Keratinocyte (primary cell): ENCODE results near the gene OR2B6.

Experiments used
- EZH2 ChIP-seq: IDR thresholded peaks from one replicate; pipeline ENCODE4 v1.6.1; 2012; ENCODE audit warnings: inconsistent platforms, mild to moderate bottlenecking, low read length, moderate library complexity
- TF ChIP-seq, protein P1 (sequence below), 3 experiments: IDR thresholded peaks in 1 of 3; conservative IDR thresholded peaks in 1 of 3; optimal IDR thresholded peaks in 1 of 3; 2 replicates in 2 of 3; 3 replicates in 1 of 3; pipeline versions ENCODE3 to v1.5.1; 2011; ENCODE audit warnings: low read length in 3 of 3, mild to moderate bottlenecking in 3 of 3, moderate library complexity in 2 of 3, control low read depth in 1 of 3, inconsistent platforms in 1 of 3; ENCODE audit not compliant: insufficient read depth in 2 of 3; ENCODE audit errors: extremely low read depth in 1 of 3

DNA sequence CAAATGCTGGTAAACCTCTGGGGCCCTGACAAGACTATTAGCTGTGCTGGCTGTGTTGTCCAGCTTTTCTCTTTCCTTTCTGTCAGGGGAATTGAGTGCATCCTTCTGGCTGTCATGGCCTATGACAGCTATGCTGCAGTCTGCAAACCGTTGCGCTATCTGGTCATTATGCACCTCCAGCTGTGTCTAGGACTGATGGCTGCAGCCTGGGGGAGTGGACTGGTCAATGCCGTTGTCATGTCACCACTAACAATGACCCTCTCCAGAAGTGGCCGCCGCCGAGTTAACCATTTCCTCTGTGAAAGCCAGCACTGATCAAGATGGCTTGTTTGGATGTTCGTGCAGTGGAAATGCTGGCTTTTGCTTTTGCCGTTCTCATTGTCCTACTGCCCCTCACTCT is 20.3 kb downstream of the OR2B6 start:
- TF ChIP-seq, protein P1, sequence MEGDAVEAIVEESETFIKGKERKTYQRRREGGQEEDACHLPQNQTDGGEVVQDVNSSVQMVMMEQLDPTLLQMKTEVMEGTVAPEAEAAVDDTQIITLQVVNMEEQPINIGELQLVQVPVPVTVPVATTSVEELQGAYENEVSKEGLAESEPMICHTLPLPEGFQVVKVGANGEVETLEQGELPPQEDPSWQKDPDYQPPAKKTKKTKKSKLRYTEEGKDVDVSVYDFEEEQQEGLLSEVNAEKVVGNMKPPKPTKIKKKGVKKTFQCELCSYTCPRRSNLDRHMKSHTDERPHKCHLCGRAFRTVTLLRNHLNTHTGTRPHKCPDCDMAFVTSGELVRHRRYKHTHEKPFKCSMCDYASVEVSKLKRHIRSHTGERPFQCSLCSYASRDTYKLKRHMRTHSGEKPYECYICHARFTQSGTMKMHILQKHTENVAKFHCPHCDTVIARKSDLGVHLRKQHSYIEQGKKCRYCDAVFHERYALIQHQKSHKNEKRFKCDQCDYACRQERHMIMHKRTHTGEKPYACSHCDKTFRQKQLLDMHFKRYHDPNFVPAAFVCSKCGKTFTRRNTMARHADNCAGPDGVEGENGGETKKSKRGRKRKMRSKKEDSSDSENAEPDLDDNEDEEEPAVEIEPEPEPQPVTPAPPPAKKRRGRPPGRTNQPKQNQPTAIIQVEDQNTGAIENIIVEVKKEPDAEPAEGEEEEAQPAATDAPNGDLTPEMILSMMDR (optimal IDR thresholded peaks at IDR 0.05 in 1 of 3, IDR thresholded peaks at IDR 0.05 in 1 of 3, conservative IDR thresholded peaks at IDR 0.05 in 1 of 3; ENCODE audit: extremely low read depth in 1 of 3, insufficient read depth in 2 of 3, low read length in 3 of 3), result no peak
- no peak for TF ChIP-seq EZH2
